T1000 (cell line): Measurements from ENCODE around the gene ARL8B.
"Not testable (repeated sequence)": the region's sequence is repeated elsewhere in the genome, so short reads cannot be mapped to it uniquely, and the experiment has no call there.

Source experiments
- DNase-seq: peaks from one replicate; lab custom pipeline; 2025; ENCODE audit warnings: mixed read lengths; lab: John Stamatoyannopoulos, UW

The ARL8B gene

GRCh38 chr3:5122030-5122740 is at the start of gene ARL8B:
TSS of gene ARL8B (plus strand) at chr3:5122292. CDS start at chr3:5122466, 174 bp downstream.
- peak; percentile 87 for DNase-seq

DNA sequence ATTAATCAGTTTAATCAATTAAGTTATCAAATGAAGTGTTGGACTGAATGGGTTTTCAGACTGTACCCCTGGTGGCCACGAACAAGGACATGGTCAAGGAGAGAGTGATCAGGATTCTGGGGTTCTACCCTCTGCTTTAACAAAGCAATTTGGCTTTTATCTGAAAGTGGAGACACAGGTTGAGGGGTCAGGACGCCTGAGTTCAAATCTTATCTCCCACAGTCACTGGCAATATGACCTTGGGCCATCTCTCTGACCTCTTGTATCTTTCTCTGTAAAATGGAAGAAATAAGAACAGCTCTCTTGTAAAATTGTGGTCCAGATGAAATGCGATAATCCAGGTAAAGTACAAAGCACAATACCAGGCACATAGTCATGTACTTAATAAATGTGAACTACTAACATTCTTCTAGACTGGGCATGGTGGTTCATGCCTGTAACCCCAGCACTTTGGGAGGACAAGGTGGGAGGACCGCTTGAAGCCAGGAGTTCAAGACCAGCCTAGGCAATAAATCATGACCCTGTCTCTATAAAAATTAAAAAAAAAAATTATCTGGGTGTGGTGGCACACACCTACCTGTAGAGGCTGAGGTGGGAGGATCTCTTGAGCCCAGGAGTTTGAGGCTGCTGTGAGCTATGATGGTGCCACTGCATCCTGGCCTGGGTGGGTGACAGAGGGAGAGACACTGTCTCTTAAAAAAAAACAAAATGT is 48.6 kb upstream of the ARL8B start:
- DNase-seq, result no peak

- peak; percentile 37 for DNase-seq
Observed at GRCh38 chr3:5078151-5078550, 43.9 kb upstream of the ARL8B start.

DNA sequence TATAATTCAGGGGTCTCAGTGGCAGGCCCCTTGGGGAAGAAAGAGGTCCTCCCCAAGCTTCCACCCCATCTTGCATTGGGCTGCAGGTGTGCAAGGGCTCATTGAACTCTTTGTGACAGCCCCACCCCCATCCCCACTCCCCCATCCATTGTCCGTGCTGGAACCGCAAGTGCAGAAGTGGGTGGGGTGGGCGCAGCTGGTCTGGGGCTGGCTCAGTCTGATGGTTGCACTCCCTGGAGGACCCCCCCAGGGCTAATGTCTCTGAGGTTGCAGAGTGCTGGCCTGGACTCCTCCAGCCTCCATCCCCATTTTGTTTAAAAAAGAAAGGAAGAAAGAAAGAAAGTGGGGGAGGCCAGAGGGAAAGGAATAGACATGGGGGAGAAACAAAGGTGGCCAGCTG is 42.3 kb upstream of the ARL8B start:
- DNase-seq, result no peak

- DNase-seq, result no peak
Observed at GRCh38 chr3:5080779-5081550, 41.1 kb upstream of the ARL8B start.

GRCh38 chr3:5081973-5082788 is 39.9 kb upstream of the ARL8B start:
- DNase-seq, result not testable (repeated sequence)

- no peak for DNase-seq
Observed at GRCh38 chr3:5082789-5083115, 39.3 kb upstream of the ARL8B start.

DNA sequence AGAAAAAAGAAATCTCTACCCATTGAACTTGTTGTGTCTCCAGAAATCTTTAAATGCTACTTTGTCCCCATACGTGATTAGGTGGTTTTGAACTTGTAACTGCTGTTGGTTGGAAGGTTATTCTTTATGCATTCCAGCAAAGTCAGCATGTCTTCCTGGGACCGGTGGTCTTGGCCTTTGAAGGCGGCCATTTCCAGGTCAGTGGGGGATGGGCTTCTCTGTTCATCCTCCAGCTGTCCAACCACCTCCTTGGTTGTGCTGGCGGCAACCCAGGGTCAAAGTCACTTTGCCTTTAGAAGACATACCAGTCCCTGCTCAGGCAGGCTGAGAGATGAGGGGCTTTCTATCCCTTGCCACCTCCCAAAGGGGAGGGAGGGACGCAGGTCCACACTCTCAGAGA is 37.9 kb upstream of the ARL8B start:
- no peak for DNase-seq

GRCh38 chr3:5086708-5087107 is 35.4 kb upstream of the ARL8B start:
- DNase-seq, result no peak

DNA sequence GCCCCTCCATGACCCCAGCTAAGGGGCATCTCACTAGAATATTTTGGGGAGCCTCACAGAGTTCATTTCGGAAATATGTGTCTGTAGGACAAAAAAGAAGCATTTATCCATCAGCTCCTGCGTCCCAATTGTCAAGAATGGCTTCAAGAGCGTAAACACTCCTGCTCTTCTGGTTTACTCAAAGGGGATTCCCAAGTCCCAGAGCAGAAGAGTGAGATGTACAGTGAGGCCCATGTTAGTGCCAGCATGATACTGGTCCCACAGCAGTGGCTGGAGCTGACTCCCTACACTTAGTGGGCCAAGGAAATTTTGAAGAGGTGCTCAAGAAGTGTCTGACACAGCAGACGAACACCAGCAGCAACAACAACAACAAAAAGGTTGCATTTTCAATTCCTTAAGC is 34.9 kb upstream of the ARL8B start:
- DNase-seq, result no peak

- no peak for DNase-seq
Observed at GRCh38 chr3:5090197-5090596, 31.9 kb upstream of the ARL8B start.

- no peak for DNase-seq
Observed at GRCh38 chr3:5092018-5092417, 30.1 kb upstream of the ARL8B start.

GRCh38 chr3:5093731-5094130 is 28.4 kb upstream of the ARL8B start:
- DNase-seq, result no peak

DNA sequence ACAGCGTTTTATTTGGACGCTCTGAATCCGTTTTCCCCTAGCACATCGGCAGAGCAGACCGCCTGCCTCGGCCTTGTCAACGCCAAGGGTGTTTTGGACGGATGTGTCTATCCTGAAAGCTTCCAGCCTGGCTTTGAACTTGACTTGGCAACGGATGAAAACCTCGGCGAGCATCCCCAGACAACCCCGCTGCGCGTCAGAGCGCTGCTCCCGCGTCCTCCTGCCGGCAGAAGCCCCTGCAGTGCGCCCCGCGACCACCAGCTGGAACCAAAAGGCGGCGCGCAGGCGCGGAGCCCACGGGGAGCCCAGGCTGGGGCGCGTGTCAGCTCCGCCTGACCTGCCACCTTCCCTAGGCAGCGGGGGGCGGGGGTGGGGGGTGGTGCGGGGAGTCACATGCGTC is 26.2 kb upstream of the ARL8B start:
- no peak for DNase-seq

- DNase-seq, result no peak
Observed at GRCh38 chr3:5096336-5097008, 25.6 kb upstream of the ARL8B start.

DNA sequence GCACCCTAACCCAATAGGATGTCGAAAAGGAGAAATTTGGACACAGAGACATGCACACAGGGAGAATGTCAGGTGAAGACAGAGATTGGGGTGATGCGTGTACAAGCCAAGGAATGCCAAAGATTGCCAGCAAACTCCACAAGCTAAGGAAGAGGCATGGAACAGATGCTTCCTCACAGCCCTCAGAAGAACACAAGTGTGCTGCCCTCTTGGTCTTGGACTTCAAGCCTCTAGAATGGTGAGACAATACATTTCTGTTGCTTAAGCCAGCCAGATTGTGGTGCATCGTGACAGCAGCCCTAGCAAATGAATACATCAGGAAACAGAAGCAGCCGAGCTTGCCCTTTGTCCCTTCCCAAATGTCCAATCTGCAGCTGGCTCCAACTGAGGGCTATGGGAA is 23.7 kb upstream of the ARL8B start:
- DNase-seq, result no peak

DNA sequence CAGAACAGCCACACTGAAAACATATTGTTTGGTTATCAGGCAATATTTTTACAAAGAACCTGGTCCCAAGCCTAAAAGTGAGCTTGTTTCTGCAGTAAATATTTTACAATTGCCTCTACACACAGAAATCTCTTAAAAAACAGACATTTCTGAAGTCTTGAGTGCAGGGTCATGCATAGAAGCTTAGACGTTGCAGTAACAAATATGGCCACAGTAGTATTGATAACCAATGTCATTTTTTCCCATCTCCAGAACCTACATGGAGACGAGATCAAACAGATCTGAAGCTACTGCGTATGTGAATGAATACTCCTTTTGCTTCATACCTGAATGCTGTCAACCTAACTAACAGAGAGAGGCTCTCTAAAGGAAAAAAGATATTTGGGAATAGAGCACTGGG is 19.6 kb upstream of the ARL8B start:
- no peak for DNase-seq

GRCh38 chr3:5103743-5104142 is 18.3 kb upstream of the ARL8B start:
- no peak for DNase-seq

DNA sequence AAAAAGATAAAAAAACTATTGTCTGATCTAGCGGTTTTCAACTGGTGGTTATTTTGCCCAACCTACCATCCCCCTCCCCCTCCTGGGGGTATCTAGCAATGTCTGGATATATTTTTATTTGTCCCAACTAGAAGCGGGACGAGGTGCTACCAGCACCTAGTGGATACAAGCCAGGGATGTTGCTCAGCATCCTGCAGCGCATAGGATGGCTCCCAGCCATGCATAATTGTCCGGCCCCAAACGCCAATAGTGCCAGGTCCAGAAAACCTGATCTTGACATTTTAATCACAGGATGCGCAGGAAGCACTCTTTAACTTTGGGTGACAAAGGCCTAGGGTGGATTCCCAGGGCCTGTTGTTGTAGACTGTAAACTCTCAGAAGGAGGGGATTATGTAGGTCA is 17.0 kb upstream of the ARL8B start:
- DNase-seq, result no peak

GRCh38 chr3:5106371-5106770 is 15.7 kb upstream of the ARL8B start:
- DNase-seq, result not testable (repeated sequence)

DNA sequence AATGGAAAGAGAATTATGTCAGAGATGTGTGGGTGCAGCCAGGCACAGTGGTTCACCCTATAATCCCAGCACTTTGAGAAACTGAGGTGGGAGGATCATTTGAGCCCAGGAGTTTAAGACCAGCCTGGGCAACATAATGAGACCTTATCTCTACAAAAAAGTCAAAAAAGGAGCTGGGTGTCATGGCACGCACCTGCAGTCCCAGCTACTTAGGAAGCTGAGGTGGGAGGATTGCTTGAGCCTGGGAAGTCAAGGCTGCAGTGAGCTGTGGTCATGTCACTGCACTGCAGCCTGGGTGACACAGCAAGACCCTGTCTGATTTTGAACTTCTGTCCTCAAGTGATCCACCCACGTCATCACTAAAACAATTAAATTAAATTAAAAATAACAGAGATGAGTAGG is 15.2 kb upstream of the ARL8B start:
- not testable (repeated sequence) for DNase-seq

DNA sequence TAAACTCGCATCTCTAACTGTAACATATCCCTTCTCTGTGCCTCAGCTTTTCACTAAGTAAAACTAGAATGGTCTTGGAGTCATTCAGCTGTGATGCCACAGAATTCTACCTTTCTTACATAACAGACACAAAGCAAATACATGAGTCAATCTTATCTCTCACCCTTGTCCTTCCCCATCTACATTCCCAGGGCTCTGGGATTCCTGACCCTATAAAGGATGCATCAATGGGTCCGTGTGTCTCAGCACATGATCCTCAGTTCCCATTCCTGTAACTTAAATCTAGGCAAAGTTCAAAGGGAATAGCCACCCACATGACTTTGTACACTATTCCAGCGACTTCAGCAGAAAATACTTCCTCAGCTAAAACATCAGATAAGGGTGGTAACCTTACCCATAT is 11.8 kb upstream of the ARL8B start:
- no peak for DNase-seq
